Brain pericyte (primary cell): ENCODE data around the gene FAR2.
"Not testable (repeated sequence)": the region's sequence is repeated elsewhere in the genome, so short reads cannot be mapped to it uniquely, and the experiment has no call there.

Source experiments
- DNase-seq: peaks from one replicate; pipeline ENCODE4 v3.0.0-alpha.2; 2012; ENCODE audit warnings: low read depth, low spot score

FAR2 gene

DNA sequence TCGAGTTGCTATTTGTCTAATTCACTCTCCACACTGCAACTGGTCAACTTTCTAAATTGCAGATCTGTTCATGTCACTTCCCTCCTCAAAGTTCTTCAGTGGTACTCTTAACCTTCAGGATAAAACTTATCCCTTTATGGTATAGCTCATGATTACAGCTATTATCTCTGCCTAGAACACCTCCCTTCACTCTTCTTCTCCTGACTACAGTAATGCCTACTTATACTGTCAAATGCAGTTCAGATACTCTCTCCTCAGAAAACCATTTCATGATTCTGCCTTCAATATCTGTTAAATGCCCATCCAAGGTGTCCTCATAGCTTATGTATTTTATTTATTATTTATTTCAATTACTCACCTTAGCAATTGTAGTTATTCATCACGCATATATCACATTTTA lies 85.5 kb downstream of the FAR2 start:
- DNase-seq, result no peak

DNA sequence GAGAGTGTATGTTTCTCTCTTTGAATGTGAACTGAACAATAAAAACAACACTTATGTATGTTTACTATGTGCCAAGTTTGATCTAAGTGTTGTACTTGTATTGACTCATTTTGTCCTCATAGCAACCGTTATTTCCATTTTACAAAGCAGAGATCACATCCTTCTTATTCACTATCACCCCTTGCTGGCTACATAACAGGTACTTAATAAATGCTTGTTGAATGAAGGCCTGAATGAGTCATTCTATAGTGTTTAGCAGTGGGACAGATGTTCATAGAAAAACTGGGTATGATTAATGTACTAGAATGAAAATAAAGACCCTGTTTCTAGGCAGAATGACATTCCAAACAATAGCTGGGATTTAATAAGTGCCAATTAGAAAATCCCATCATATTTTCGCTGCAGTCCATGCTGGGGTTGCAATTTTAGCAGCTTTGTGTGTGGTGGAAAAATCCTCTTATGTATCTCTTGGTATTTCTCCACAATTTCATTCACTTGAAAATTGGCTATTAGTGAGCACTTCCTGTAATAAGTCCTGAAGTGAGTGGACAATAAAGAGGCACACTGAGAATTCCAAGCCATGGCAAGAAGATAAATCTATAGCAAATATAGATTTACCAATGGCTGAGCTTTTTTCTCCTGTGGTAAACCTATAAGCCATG lies 86.0 kb downstream of the FAR2 start:
- DNase-seq, result no peak

DNA sequence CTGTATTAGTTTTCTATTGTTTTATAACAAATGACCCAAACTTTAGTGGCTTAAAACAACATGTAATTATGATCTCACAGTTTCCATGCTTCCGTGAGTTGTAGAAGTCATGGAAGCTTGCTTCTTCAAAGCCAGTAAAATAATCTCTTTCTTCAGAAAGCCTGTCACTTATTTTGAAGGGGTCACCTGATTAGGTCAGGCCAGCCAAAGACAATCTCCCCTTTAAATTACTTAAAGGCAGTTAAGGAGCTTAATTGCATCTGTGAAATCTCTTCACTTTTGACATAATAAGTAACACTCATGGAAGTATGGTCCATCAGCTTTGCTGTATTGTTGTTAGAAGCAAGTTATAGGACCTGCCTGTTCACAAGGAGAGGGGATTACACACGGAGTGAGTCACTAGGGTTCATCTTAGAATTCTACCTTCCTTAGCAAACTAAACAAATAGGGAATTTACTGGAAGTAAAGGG lies 89.8 kb downstream of the FAR2 start:
- no peak for DNase-seq

DNA sequence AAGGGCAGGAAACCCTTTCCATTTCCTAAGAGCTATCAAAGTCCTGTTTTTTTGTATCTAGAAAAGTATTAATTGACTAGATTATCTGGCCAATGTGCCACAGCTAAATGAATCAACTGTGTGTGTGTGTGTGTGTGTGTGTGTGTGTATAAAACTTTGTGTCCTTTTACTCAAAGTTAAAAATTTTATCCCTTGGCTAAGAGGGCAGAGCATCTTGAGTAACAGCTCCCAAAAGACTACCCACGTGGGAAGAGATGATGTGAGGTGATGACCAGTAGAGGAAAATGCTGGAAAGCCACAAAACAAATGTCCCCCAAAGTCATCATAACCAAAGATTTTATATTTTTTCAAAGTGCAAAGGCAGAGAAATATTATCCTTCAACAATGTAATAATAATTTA lies 90.3 kb downstream of the FAR2 start:
- no peak for DNase-seq

GRCh38 chr12:29240441-29240840 lies 91.4 kb downstream of the FAR2 start:
- no peak for DNase-seq

GRCh38 chr12:29241821-29242591 lies 92.9 kb downstream of the FAR2 start:
- DNase-seq, result no peak

GRCh38 chr12:29242921-29243431 lies 93.9 kb downstream of the FAR2 start:
- DNase-seq, result no peak

DNA sequence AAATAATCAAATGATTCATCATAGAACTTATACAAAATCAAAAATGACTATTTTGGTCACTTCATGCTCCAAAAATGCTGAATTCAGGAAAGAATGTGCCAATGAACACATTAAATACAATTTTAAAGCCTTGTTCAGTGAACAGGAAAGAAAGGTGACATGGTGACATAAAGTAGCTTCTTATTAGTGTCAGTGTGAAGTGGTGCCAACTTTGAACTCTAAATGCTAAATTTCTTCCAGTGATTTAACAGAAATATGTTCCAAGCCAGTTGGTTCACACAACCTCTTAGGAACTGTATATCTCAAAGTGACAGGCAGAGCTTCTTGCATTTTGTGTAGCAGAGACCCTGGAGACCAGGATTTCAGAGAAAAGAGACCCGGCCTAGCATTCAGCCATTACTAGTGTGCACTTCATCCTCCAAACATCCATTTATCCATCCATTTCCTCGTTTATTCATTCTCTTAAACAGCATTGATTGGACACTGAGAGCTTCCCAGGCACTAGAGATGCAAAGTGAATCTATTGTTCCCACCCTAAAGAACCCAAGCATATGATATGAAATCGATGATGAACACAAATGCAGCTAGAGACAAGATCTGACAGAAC lies 95.2 kb downstream of the FAR2 start:
- no peak for DNase-seq

- no peak for DNase-seq
Measured at GRCh38 chr12:29245246-29245645, 96.2 kb downstream of the FAR2 start.

DNA sequence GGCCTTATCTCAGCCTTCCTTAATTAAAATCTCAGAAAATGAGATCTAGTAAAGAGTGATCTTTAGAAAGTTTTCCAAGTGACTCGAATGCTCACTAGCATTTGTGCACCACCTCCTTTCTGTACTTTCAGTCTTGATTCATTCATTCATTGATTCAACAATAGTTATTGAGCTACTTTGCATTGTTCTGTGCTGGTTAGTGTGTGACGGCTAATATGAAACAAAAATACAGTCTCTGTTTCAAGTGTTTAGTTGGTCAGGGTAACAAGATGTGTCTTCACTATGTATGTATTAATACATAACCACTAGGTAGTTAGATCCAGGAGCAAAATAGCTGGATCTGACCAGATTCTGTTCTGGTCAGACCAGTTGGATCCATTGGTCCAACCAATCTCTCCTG lies 100.9 kb downstream of the FAR2 start:
- DNase-seq, result no peak

DNA sequence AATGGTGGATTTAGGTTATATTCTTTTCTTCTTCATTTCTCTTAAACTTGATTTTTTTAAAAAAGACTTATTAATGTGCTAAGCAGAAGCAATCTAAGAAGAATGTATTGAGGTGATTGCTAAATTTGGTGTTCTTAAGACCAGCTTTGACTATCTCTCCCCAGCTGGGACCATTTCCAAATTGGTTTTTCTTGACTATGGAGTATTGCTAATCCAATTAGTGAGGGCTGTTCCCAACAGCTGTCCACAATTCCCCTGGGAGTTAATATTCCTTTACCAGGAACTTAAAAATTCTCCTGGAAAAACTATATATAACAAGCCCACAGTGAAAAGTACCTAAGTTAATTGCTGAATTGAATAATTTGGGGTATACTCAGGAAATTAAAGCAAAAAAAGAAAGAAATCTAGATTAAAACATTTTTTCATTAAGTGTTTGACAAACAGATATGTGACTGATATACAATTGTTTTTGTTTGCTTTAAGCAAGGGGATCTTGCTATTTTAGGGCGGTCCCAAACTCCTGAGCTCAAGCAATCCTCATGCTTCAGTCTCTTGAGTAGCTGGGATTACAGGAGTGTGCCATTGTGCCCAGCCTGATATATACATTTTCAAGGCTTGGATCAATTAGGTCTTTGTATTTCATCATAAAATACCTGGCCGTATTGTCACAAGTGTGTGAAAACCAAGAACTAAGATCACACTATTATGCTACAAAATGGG lies 105.0 kb downstream of the FAR2 start:
- DNase-seq, result no peak

DNA sequence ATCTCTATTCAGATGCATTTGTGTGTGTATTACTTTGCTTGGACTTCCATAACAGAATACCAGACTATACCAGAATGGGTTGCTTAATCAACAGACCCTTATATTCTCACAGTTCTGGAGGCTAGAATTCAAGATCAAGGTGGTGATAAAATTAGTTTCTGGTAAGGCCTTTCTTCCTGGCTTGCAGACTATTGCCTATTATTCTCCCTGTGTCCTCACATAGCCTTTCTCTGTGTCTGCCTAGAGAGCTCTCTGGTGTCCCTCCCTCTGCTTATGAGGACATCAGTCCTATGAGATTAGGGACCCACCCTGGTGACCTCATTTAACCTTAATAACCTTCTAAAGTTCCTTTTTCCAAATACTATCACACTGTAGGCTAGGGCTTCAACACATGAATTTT lies 106.0 kb downstream of the FAR2 start:
- no peak for DNase-seq

GRCh38 chr12:29256598-29256997 lies 107.5 kb downstream of the FAR2 start:
- DNase-seq, result no peak

DNA sequence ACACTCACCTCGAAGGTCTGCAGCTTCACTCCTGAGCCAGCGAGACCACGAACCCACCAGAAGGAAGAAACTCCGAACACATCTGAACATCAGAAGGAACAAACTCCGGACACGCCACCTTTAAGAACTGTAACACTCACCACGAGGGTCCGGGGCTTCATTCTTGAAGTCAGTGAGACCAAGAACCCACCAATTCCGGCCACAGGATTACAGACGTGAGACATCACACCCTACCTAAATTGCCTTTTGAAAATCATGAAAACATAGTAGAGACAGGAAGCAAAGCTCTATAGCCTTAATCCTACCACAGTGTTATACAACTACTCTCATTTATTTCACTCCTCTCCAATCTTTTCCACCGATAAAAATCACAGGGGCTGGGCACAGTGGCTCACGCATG lies 108.6 kb downstream of the FAR2 start:
- DNase-seq, result not testable (repeated sequence)

GRCh38 chr12:29264424-29264823 lies 115.3 kb downstream of the FAR2 start:
- no peak for DNase-seq

- no peak for DNase-seq
Measured at GRCh38 chr12:29269706-29270408, 120.8 kb downstream of the FAR2 start.

DNA sequence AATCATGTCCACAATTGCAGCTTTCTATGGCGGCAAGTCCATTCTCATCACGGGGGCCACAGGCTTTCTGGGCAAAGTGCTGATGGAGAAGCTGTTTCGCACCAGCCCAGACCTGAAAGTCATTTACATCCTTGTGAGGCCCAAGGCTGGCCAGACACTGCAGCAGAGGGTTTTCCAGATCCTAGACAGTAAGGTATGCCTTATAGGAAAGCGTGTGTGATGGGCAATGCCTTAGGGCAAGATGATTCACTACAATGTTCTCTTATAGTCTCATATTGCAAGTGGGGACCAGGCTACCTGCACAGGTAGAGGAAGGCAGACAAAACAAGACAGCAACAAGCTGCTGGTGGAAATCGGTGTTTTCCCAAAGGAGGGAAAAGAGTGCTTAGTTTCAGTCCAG lies 121.4 kb downstream of the FAR2 start:
- no peak for DNase-seq

DNA sequence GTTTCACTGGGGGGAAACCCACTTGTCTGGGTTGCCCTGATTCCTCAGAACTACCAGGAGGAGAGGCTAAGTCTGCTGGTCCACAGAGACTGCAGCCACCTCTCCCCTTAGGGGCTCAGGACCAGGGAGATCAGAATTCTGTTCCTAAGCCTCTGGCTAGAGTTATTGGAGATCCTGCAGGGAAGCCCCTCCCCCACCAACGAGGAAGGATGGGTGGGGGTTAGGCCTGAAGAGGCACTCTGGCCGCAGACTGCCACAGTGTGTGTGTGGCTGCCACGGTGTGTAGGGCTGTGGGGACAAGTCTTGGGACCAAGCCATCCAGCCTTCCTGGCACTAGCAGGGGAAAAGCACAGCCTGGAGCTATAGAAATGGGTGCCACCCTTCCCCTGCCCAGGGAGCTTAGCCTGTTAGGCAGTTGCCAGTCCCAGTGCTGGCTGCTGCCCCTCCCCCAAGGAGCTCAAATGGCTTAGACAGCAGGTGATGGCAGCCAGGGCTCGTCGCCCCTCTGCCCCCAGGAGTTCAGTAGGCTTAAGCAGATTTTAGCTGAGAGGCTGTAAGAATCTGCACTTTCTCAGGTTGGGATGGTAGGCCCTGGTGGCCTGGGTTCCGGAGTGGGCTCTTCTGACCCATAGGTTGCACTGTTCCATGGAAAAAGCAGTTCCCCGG lies 124.2 kb downstream of the FAR2 start:
- DNase-seq, result no peak

GRCh38 chr12:29275834-29276233 lies 126.8 kb downstream of the FAR2 start:
- DNase-seq, result no peak

DNA sequence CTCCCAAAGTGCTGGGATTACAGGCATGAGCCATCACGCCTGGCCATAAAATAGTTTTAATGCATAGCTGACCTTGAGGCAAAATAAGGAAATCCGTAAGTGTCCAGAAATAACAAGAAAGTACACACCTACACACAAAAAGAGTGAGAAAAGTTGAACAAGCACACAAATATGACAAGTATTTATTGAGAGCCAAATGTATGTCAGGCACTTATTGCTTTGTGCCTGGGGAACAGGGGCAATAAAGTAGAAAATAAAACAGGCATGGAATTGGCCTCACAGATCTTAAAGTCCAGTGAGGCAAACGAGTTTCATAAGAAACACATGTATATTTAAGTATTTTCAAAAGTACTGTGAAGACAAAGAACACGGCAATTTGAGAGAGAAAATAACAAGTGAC lies 128.2 kb downstream of the FAR2 start:
- DNase-seq, result no peak
